Mesodermal cell (in vitro differentiated cells): ENCODE measurements around the gene PDE10A.
A peak's percentile ranks its signal among the peaks of the same experiment; 100 is the strongest.

Experiments
- H3K27ac ChIP-seq: 2 replicates; pipeline ENCODE4 v1.7.0; 2013; ENCODE audit warnings: mild to moderate bottlenecking, low read depth, low read length, moderate library complexity; ENCODE audit not compliant: severe bottlenecking
- H3K36me3 ChIP-seq: 2 replicates; pipeline ENCODE4 v1.7.1; 2013; ENCODE audit warnings: mild to moderate bottlenecking, low read length, moderate library complexity; ENCODE audit not compliant: control insufficient read depth, insufficient read depth
- H3K4me1 ChIP-seq: one replicate; pipeline ENCODE4 v1.7.1; 2013; ENCODE audit warnings: mild to moderate bottlenecking, low read length; ENCODE audit not compliant: insufficient read depth, control insufficient read depth, poor library complexity, severe bottlenecking
- H3K4me3 ChIP-seq: 2 replicates; pipeline ENCODE4 v1.7.0; 2013; ENCODE audit warnings: low read length, control low read depth, mild to moderate bottlenecking; ENCODE audit not compliant: insufficient read depth, poor library complexity, severe bottlenecking; ENCODE audit errors: extremely low read depth
- H3K9me3 ChIP-seq: 2 replicates; pipeline ENCODE4 v1.7.1; 2013; ENCODE audit warnings: mild to moderate bottlenecking, low read length, moderate library complexity; ENCODE audit not compliant: control insufficient read depth
- WGBS, 2 experiments: methylation state at CpG; one replicate each; pipeline ENCODE4 v1.1.5; 2013; ENCODE audit warnings: missing lambda C conversion rate in 2 of 2; ENCODE audit not compliant: insufficient coverage in 2 of 2; 5-methylcytosine and 5-hydroxymethylcytosine counted together

The PDE10A gene

GRCh38 chr6:165586706-165587105 lies 76.3 kb downstream of the PDE10A start:
- 100% methylated on average over 1 of the region's 3 CpGs; no CpG with 5 or more reads in 1 of the 2 experiments for WGBS, 2 experiments
- Histone ChIP-seq H3K4me3 (no peak overlapping the region), H3K9me3 (peaks cover 7% of the 10 kb centered on the region), H3K4me1 (no peaks in the 10 kb centered on the region), H3K27ac (no peak overlapping the region), H3K36me3 (no peaks in the 10 kb centered on the region)

GRCh38 chr6:165585060-165585459 lies 78.0 kb downstream of the PDE10A start:
- no peaks in the 10 kb centered on the region for H3K36me3 ChIP-seq
- H3K27ac ChIP-seq, result no peak overlapping the region
- H3K4me3 ChIP-seq, result no peak overlapping the region
- H3K4me1 ChIP-seq, result no peaks in the 10 kb centered on the region
- peaks cover 7% of the 10 kb centered on the region for H3K9me3 ChIP-seq

GRCh38 chr6:165584541-165584940 lies 78.5 kb downstream of the PDE10A start:
- Histone ChIP-seq H3K36me3 (no peaks in the 10 kb centered on the region), H3K4me1 (no peaks in the 10 kb centered on the region), H3K27ac (no peak overlapping the region), H3K4me3 (no peak overlapping the region), H3K9me3 (peaks cover 7% of the 10 kb centered on the region)
- 60% methylated on average over 1 of the region's 1 CpG; no CpG with 5 or more reads in 1 of the 2 experiments for WGBS, 2 experiments

GRCh38 chr6:165581678-165582077 lies 81.4 kb downstream of the PDE10A start:
- no CpG with 5 or more reads among the region's 1 CpG for WGBS, 2 experiments
- Histone ChIP-seq H3K4me1 (no peaks in the 10 kb centered on the region), H3K27ac (no peak overlapping the region), H3K36me3 (no peaks in the 10 kb centered on the region), H3K9me3 (peaks cover 7% of the 10 kb centered on the region), H3K4me3 (no peak overlapping the region)

GRCh38 chr6:165580136-165580535 lies 82.9 kb downstream of the PDE10A start:
- no peak overlapping the region for H3K4me3 ChIP-seq
- WGBS, 2 experiments, result 74 to 88% methylated on average over 1 to 3 of the region's 3 CpGs
- H3K27ac ChIP-seq, result no peak overlapping the region
- H3K9me3 ChIP-seq, result no peaks in the 10 kb centered on the region
- H3K4me1 ChIP-seq, result peaks cover 2% of the 10 kb centered on the region
- no peaks in the 10 kb centered on the region for H3K36me3 ChIP-seq

- no peaks in the 10 kb centered on the region for H3K9me3 ChIP-seq
- no peak overlapping the region for H3K27ac ChIP-seq
- H3K36me3 ChIP-seq, result no peaks in the 10 kb centered on the region
- H3K4me3 ChIP-seq, result no peak overlapping the region
- H3K4me1 ChIP-seq, result peaks cover 8% of the 10 kb centered on the region
These were observed 83.9 kb downstream of the PDE10A start for GRCh38 chr6:165579151-165579550.

GRCh38 chr6:165577556-165577955 lies 85.5 kb downstream of the PDE10A start:
- Histone ChIP-seq H3K9me3 (no peaks in the 10 kb centered on the region), H3K27ac (no peak overlapping the region), H3K4me3 (no peak overlapping the region), H3K36me3 (no peaks in the 10 kb centered on the region), H3K4me1 (peaks cover 16% of the 10 kb centered on the region)
- WGBS, 2 experiments, result 85 to 86% methylated on average over 10 to 13 of the region's 13 CpGs

GRCh38 chr6:165575158-165575549 lies 87.9 kb downstream of the PDE10A start:
- Histone ChIP-seq H3K9me3 (peaks cover 5% of the 10 kb centered on the region), H3K4me1 (peaks cover 26% of the 10 kb centered on the region), H3K4me3 (no peak overlapping the region), H3K27ac (no peak overlapping the region), H3K36me3 (no peaks in the 10 kb centered on the region)
- 75 to 90% methylated on average over 3 of the region's 3 CpGs for WGBS, 2 experiments

GRCh38 chr6:165574220-165575157 lies 88.6 kb downstream of the PDE10A start:
- WGBS, 2 experiments, result 95 to 96% methylated on average over 3 to 4 of the region's 6 CpGs

GRCh38 chr6:165573671-165574070 lies 89.4 kb downstream of the PDE10A start:
- Histone ChIP-seq H3K9me3 (peaks cover 5% of the 10 kb centered on the region), H3K4me1 (peaks cover 30% of the 10 kb centered on the region), H3K36me3 (no peaks in the 10 kb centered on the region), H3K4me3 (no peak overlapping the region), H3K27ac (no peak overlapping the region)
- 56 to 64% methylated on average over 2 to 3 of the region's 5 CpGs for WGBS, 2 experiments

More at GRCh38 chr6:165574220-165575157, 88.6 kb downstream of the PDE10A start:
- Histone ChIP-seq H3K27ac (no peak overlapping the region), H3K4me3 (no peak overlapping the region), H3K4me1 (peaks cover 29% of the 10 kb centered on the region), H3K9me3 (peaks cover 5% of the 10 kb centered on the region), H3K36me3 (no peaks in the 10 kb centered on the region)

GRCh38 chr6:165571721-165572132 lies 91.3 kb downstream of the PDE10A start:
- Histone ChIP-seq H3K9me3 (peaks cover 5% of the 10 kb centered on the region), H3K36me3 (no peaks in the 10 kb centered on the region), H3K27ac (peak overlapping the region; percentile 92), H3K4me1 (peaks cover 30% of the 10 kb centered on the region), H3K4me3 (no peak overlapping the region)
- WGBS, 2 experiments, result 90 to 93% methylated on average over 2 to 3 of the region's 3 CpGs
